GM23338 (cell line): ENCODE data around the gene PKD2. TPM values are rescaled to one million over a fixed set of nuclear protein-coding genes. Genes with fewer than 3 reads are reported as not detected.

Experiments used
- ATAC-seq: fragments of 200-7000 bp; cut with Tn5 transposase; 3 replicates; pipeline ENCODE4 v1.9.1; 2020
- DNase-seq: peaks from one replicate; pipeline ENCODE4 v3.0.0-alpha.2; 2015; ENCODE audit warnings: low spot score
- H2AFZ ChIP-seq: fragments of 200-600 bp; sonication (generic); 2 replicates; pipeline ENCODE4 v1.8.0; 2016; ENCODE audit warnings: antibody characterized with exemption, mild to moderate bottlenecking, moderate library complexity
- H3F3A ChIP-seq: fragments of 200-600 bp; sonication (generic); replicated peaks from 2 replicates; pipeline ENCODE4 v1.8.0; 2017; ENCODE audit warnings: antibody characterized with exemption, mixed run types, low read depth
- H3K27ac ChIP-seq: fragments of 200-600 bp; sonication (generic); 2 replicates; pipeline ENCODE4 v1.6.1; 2016; ENCODE audit warnings: low read depth
- H3K27me3 ChIP-seq: fragments of 200-600 bp; sonication (generic); 2 replicates; pipeline ENCODE4 v1.8.0; 2016; ENCODE audit warnings: mild to moderate bottlenecking, mixed run types, moderate library complexity; ENCODE audit not compliant: insufficient read depth
- H3K36me3 ChIP-seq: fragments of 200-600 bp; sonication (generic); 2 replicates; pipeline ENCODE4 v1.8.0; 2016; ENCODE audit warnings: mild to moderate bottlenecking; ENCODE audit not compliant: insufficient read depth
- H3K4me1 ChIP-seq: fragments of 200-600 bp; sonication (generic); 2 replicates; pipeline ENCODE4 v1.8.0; 2016; ENCODE audit warnings: mild to moderate bottlenecking, moderate library complexity; ENCODE audit not compliant: insufficient read depth
- H3K4me2 ChIP-seq: fragments of 200-600 bp; sonication (generic); 2 replicates; pipeline ENCODE4 v1.7.1; 2017; ENCODE audit warnings: mixed run types
- H3K4me3 ChIP-seq: fragments of 200-600 bp; sonication (generic); 2 replicates; pipeline ENCODE4 v1.6.1; 2016; ENCODE audit warnings: mixed run types
- H3K79me2 ChIP-seq: fragments of 200-600 bp; sonication (generic); replicated peaks from 2 replicates; pipeline ENCODE4 v1.8.0; 2017; ENCODE audit warnings: mild to moderate bottlenecking; ENCODE audit not compliant: insufficient read depth
- H3K9me2 ChIP-seq: fragments of 200-600 bp; sonication (generic); 2 replicates; pipeline ENCODE4 v1.8.0; 2017; ENCODE audit not compliant: insufficient read depth
- H4K20me1 ChIP-seq: fragments of 200-600 bp; sonication (generic); replicated peaks from 2 replicates; pipeline ENCODE4 v1.8.0; 2017; ENCODE audit warnings: mild to moderate bottlenecking; ENCODE audit not compliant: insufficient read depth
- H3K27ac Mint-ChIP-seq: 2 replicates; pipeline ENCODE4 v1.8.0; 2020; ENCODE audit warnings: inconsistent platforms, mild to moderate bottlenecking, moderate library complexity, mixed read lengths
- H3K27me3 Mint-ChIP-seq: 3 replicates; pipeline ENCODE4 v1.8.0; 2022; ENCODE audit warnings: low read depth, mild to moderate bottlenecking, moderate library complexity, mixed read lengths, inconsistent platforms; ENCODE audit not compliant: insufficient read depth, poor library complexity
- H3K36me3 Mint-ChIP-seq: 3 replicates; pipeline ENCODE4 v1.8.0; 2021; ENCODE audit warnings: low read depth, mild to moderate bottlenecking, inconsistent platforms, moderate library complexity, mixed read lengths
- H3K4me1 Mint-ChIP-seq: 3 replicates; pipeline ENCODE4 v1.8.0; 2020; ENCODE audit warnings: mild to moderate bottlenecking, inconsistent platforms, mixed read lengths
- H3K4me3 Mint-ChIP-seq: 3 replicates; pipeline ENCODE4 v1.8.0; 2021; ENCODE audit warnings: moderate library complexity, mild to moderate bottlenecking, inconsistent platforms, mixed read lengths
- H3K9me3 Mint-ChIP-seq: 3 replicates; pipeline ENCODE4 v1.8.0; 2020; ENCODE audit warnings: moderate library complexity, mild to moderate bottlenecking, inconsistent platforms, mixed read lengths
- CREB1 ChIP-seq: fragments of 250-450 bp; sonication (Bioruptor Pico); IDR thresholded peaks from 2 replicates; pipeline ENCODE4 v1.5.0; 2020; ENCODE audit warnings: low read depth, mild to moderate bottlenecking, moderate library complexity
- ETS1 ChIP-seq: IDR thresholded peaks from 2 replicates; pipeline ENCODE4 v1.6.1; 2016; ENCODE audit warnings: antibody characterized with exemption
- EZH2 ChIP-seq: fragments of 200-600 bp; sonication (generic); IDR thresholded peaks from one replicate; pipeline ENCODE4 v1.8.0; 2017; ENCODE audit warnings: antibody characterized with exemption, mild to moderate bottlenecking, low read depth; ENCODE audit not compliant: unreplicated experiment
- EZH2phosphoT487 ChIP-seq: fragments of 200-600 bp; sonication (generic); IDR thresholded peaks from one replicate; pipeline ENCODE4 v1.8.1; 2018; ENCODE audit warnings: antibody characterized with exemption; ENCODE audit not compliant: unreplicated experiment
- JUNB ChIP-seq: IDR thresholded peaks from one replicate; pipeline ENCODE4 v1.6.1; 2016; ENCODE audit warnings: antibody characterized with exemption; ENCODE audit not compliant: unreplicated experiment
- NANOG ChIP-seq: IDR thresholded peaks from 2 replicates; pipeline ENCODE4 v1.6.1; 2016; ENCODE audit warnings: antibody characterized with exemption, borderline replicate concordance
- POLR2AphosphoS5 ChIP-seq: IDR thresholded peaks from 2 replicates; pipeline ENCODE4 v1.6.1; 2016; ENCODE audit warnings: antibody characterized with exemption, low read depth
- REST ChIP-seq: IDR thresholded peaks from one replicate; pipeline ENCODE4 v1.6.1; 2018; ENCODE audit warnings: antibody characterized with exemption; ENCODE audit not compliant: unreplicated experiment
- STAT1 ChIP-seq: IDR thresholded peaks from one replicate; pipeline ENCODE4 v1.6.1; 2016; ENCODE audit warnings: antibody characterized with exemption; ENCODE audit not compliant: unreplicated experiment
- ZNF114 ChIP-seq: fragments of 250-450 bp; sonication (Bioruptor Pico); IDR thresholded peaks from 2 replicates; pipeline ENCODE4 v1.5.0; 2020; ENCODE audit warnings: mild to moderate bottlenecking, moderate library complexity
- ZNF331 ChIP-seq: fragments of 250-450 bp; sonication (Bioruptor Pico); IDR thresholded peaks from 2 replicates; pipeline ENCODE4 v1.5.0; 2020; ENCODE audit warnings: low read depth, mild to moderate bottlenecking, moderate library complexity
- polyA plus RNA-seq: library from polyadenylated mRNA; unstranded; fragments of >200 nt; fragmentation: Nextera tagmentation; extraction: Ambion mirVana; gene quantifications from 2 replicates; pipeline ENCODE4 v1.2.1, GENCODE V29; 2016
- total RNA-seq: library from RNA; depleted of rRNA; stranded (reverse); fragments of >200 nt; shearing (Covaris generic); gene quantifications from 2 replicates; pipeline ENCODE4 v1.2.3, GENCODE V29; 2014
- TF ChIP-seq, protein P1 (sequence below), 2 experiments: fragments of 200-600 bp in 1 of 2; sonication (generic) in 1 of 2; conservative IDR thresholded peaks; 2 replicates each; pipeline versions ENCODE4 v1.5.1 to v1.6.1; 2016 to 2017; ENCODE audit warnings: antibody characterized with exemption in 2 of 2, low read depth in 2 of 2, mild to moderate bottlenecking in 2 of 2, moderate library complexity in 1 of 2
- TF ChIP-seq, protein P2 (sequence below): fragments of 250-450 bp; sonication (Bioruptor Pico); IDR thresholded peaks from 2 replicates; pipeline ENCODE4 v1.5.0; 2020; ENCODE audit warnings: mild to moderate bottlenecking, moderate library complexity

PKD2 gene
- total and polyA plus RNA-seq, 2 experiments from 2014 or later = 17.9 to 45.3 TPM

- DNase-seq (no peak), ATAC-seq (no peak)
- Mint-ChIP-seq H3K4me3 (no peak overlapping the region), H3K36me3 (no peaks in the 10 kb centered on the region), H3K9me3 (no peaks in the 10 kb centered on the region), H3K27ac (no peak overlapping the region), H3K27me3 (peaks cover 2% of the 10 kb centered on the region), H3K4me1 (no peaks in the 10 kb centered on the region)
- no peaks in the 10 kb centered on the region for H3K27me3 ChIP-seq
- H3K9me2 ChIP-seq = no peaks in the 10 kb centered on the region
- no peak overlapping the region; the same call in 1 of the 2 replicates for H3K27ac ChIP-seq
- no peaks in the 10 kb centered on the region for H3F3A ChIP-seq
- H3K4me2 ChIP-seq = no peak overlapping the region
- H4K20me1 ChIP-seq = no peaks in the 10 kb centered on the region; the same call in 1 of the 2 replicates
- no peaks in the 10 kb centered on the region for H3K36me3 ChIP-seq
- no peak overlapping the region for H3K4me3 ChIP-seq
- no peaks in the 10 kb centered on the region for H3K79me2 ChIP-seq
- H2AFZ ChIP-seq = no peak overlapping the region
- no peaks in the 10 kb centered on the region for H3K4me1 ChIP-seq
- TF ChIP-seq STAT1 (no peak), CREB1 (CRISPR knock-in tag) (no peak), REST (no peak), JUNB (no peak), ZNF331 (CRISPR knock-in tag) (no peak), POLR2AphosphoS5 (no peak), EZH2 (no peak), NANOG (no peak), ZNF114 (CRISPR knock-in tag) (no peak), EZH2phosphoT487 (no peak), ETS1 (no peak)
- TF ChIP-seq, protein P1, sequence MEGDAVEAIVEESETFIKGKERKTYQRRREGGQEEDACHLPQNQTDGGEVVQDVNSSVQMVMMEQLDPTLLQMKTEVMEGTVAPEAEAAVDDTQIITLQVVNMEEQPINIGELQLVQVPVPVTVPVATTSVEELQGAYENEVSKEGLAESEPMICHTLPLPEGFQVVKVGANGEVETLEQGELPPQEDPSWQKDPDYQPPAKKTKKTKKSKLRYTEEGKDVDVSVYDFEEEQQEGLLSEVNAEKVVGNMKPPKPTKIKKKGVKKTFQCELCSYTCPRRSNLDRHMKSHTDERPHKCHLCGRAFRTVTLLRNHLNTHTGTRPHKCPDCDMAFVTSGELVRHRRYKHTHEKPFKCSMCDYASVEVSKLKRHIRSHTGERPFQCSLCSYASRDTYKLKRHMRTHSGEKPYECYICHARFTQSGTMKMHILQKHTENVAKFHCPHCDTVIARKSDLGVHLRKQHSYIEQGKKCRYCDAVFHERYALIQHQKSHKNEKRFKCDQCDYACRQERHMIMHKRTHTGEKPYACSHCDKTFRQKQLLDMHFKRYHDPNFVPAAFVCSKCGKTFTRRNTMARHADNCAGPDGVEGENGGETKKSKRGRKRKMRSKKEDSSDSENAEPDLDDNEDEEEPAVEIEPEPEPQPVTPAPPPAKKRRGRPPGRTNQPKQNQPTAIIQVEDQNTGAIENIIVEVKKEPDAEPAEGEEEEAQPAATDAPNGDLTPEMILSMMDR (conservative IDR thresholded peaks at IDR 0.05; ENCODE audit: low read depth in 2 of 2) = no peak
- TF ChIP-seq, protein P2, sequence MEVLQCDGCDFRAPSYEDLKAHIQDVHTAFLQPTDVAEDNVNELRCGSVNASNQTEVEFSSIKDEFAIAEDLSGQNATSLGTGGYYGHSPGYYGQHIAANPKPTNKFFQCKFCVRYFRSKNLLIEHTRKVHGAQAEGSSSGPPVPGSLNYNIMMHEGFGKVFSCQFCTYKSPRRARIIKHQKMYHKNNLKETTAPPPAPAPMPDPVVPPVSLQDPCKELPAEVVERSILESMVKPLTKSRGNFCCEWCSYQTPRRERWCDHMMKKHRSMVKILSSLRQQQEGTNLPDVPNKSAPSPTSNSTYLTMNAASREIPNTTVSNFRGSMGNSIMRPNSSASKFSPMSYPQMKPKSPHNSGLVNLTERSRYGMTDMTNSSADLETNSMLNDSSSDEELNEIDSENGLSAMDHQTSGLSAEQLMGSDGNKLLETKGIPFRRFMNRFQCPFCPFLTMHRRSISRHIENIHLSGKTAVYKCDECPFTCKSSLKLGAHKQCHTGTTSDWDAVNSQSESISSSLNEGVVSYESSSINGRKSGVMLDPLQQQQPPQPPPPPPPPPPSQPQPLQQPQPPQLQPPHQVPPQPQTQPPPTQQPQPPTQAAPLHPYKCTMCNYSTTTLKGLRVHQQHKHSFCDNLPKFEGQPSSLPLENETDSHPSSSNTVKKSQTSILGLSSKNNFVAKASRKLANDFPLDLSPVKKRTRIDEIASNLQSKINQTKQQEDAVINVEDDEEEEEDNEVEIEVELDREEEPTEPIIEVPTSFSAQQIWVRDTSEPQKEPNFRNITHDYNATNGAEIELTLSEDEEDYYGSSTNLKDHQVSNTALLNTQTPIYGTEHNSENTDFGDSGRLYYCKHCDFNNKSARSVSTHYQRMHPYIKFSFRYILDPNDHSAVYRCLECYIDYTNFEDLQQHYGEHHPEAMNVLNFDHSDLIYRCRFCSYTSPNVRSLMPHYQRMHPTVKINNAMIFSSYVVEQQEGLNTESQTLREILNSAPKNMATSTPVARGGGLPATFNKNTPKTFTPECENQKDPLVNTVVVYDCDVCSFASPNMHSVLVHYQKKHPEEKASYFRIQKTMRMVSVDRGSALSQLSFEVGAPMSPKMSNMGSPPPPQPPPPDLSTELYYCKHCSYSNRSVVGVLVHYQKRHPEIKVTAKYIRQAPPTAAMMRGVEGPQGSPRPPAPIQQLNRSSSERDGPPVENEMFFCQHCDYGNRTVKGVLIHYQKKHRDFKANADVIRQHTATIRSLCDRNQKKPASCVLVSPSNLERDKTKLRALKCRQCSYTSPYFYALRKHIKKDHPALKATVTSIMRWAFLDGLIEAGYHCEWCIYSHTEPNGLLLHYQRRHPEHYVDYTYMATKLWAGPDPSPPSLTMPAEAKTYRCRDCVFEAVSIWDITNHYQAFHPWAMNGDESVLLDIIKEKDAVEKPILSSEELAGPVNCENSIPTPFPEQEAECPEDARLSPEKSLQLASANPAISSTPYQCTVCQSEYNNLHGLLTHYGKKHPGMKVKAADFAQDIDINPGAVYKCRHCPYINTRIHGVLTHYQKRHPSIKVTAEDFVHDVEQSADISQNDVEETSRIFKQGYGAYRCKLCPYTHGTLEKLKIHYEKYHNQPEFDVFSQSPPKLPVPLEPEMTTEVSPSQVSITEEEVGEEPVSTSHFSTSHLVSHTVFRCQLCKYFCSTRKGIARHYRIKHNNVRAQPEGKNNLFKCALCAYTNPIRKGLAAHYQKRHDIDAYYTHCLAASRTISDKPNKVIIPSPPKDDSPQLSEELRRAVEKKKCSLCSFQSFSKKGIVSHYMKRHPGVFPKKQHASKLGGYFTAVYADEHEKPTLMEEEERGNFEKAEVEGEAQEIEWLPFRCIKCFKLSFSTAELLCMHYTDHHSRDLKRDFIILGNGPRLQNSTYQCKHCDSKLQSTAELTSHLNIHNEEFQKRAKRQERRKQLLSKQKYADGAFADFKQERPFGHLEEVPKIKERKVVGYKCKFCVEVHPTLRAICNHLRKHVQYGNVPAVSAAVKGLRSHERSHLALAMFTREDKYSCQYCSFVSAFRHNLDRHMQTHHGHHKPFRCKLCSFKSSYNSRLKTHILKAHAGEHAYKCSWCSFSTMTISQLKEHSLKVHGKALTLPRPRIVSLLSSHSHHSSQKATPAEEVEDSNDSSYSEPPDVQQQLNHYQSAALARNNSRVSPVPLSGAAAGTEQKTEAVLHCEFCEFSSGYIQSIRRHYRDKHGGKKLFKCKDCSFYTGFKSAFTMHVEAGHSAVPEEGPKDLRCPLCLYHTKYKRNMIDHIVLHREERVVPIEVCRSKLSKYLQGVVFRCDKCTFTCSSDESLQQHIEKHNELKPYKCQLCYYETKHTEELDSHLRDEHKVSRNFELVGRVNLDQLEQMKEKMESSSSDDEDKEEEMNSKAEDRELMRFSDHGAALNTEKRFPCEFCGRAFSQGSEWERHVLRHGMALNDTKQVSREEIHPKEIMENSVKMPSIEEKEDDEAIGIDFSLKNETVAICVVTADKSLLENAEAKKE (CRISPR knock-in tag) = no peak
Observed at GRCh38 chr4:88104902-88105610, 97.6 kb downstream of the PKD2 start.
